RKO (cell line): Measurements from ENCODE around the gene SKAP1.

Experiments
- DNase-seq: peaks from one replicate; pipeline ENCODE4 v3.0.0-alpha.2; 2016; ENCODE audit warnings: low spot score

SKAP1 gene

GRCh38 chr17:48173191-48173984 is 256.6 kb downstream of the SKAP1 start:
- no peak for DNase-seq

DNA sequence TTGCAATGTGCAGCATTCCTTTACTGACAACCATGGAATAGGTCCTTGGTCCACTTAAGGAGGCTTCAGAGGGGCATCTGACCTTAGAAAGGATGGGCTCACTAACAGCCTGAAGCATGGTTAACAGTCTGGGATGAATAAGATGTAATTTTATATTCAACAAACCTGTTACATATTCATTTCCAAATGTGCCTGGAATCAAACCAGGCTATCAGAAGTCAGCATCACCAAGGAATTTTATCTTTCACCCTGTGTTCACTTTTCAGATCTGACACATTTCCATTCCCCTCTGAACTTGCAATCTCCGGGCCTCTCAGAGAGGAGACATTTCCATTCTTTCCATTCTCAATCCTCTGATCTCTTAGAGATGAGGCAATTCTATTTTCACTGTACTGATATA is 260.1 kb downstream of the SKAP1 start:
- DNase-seq: no peak

- no peak for DNase-seq
These were observed 266.2 kb downstream of the SKAP1 start for GRCh38 chr17:48163809-48164208.

DNA sequence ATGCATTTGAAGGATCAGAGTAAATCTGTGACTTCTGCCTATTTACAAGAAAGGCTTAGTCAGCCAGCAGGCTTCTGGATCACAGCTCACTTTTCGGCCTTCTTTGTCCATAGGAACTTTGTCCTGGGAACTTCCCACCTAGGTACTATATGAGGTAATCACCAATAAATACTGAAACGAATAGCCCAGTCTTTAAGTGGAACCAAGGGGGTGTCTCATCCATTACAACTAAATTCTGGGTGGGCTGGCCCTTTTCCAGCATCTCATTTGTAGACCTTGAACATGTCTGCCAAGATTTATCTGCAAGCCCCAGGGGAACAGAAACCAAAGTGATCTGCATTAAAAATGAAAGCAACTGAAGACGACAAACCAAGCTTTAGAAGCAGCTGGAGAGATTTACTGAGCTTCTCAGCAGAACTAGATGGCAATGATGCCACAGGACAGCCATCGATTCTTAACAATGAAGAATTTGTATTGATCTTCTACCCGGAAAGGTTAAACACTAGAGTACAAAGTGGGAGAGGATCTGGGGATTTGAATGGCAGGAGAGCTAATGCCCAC is 267.0 kb downstream of the SKAP1 start:
- no peak for DNase-seq

- no peak for DNase-seq
These were observed 267.6 kb downstream of the SKAP1 start for GRCh38 chr17:48162306-48162934.

GRCh38 chr17:48161127-48161905 is 268.7 kb downstream of the SKAP1 start:
- no peak for DNase-seq

DNA sequence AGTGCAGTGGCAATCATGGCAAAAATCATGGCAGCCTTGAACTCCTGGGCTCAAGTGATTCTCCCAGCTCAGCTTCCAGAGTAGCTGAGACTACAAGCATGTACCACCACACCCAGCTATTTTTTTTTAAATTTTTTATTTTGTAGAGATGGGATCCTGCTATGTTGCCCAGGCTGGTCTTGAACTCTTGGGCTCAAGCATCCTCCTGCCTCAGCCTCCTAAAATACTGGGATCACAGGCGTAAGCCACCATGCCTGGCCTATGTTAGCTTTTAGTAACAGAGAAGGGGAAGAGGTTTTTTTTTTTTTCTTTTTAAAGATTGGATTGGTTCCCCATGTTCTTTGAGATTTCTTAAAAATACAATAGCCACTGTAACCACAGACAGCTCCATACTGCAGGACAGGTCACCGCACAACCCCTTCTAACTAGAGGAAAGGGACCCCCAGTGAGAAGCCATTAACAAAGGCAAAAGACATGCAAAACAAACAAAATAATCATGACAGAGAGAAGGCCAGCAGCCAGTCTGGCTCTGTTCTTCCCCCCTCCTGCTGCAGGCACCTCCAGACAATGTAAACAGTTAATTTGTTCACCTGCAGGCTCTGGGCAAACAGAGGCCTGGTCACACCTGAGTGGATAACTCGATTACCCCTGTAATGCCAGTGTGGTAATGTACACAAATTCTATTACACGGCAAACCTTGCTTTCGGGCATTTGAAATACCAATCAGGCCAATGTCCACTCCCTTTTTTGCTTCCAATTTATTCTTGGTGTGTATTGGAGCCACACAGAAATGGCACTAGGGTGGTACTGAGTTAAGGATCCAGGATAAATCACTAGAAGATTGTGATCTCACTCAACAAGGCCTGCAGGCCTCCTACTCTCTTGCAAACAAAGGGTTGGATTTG is 269.6 kb downstream of the SKAP1 start:
- no peak for DNase-seq

DNA sequence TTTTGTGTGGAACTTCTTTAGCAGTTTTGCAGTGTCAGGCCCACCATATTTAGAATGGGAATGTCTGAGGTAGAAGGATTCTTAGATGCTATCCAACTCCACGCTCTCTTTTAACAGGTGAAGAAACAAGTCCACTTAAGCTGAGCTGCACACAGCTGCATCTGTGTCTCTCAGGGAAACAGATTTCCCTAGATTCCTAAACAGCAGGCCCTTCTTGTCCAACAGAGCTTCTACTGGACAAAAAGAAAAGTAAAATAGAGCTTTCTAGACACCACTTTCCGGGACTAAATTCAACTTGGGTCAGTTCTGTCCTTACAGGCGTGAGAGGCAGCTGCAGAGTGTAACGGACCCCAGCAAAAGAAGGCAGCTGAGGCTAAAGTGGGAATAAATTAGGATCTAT is 270.8 kb downstream of the SKAP1 start:
- no peak for DNase-seq

DNA sequence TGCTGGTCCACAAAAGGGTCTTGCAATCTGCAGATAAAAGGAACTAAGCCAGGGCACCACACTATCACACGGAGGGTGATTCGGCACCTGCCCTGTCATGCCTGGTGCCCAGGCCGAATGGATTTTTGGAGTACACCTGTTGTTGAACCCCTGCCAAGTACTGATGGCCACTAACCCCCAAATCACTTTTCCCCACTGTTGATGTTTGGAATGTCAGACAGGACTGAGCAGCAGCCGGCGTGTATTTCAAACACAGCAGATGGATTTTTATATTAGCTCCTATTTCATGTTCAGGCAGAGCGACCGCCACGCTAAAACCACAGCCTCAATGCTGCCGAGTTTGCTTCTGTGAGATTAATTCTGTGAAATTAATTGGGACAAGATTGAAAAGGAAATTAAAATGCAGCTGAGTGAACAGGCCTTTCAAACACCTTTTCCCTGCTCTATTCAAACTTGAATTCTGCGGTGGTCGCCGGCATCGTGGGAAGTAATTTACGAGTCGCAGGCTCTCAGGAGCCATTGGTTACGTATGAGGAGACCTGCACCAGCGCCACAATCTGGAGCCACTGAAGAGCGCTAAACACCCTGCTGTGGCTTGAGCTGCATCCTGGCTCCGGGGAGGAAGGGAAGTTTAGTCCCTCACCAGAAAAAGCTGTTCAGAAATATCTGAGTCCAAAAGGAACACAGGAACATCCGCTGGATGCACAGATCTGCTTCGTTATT is 274.0 kb downstream of the SKAP1 start:
- DNase-seq: no peak

DNA sequence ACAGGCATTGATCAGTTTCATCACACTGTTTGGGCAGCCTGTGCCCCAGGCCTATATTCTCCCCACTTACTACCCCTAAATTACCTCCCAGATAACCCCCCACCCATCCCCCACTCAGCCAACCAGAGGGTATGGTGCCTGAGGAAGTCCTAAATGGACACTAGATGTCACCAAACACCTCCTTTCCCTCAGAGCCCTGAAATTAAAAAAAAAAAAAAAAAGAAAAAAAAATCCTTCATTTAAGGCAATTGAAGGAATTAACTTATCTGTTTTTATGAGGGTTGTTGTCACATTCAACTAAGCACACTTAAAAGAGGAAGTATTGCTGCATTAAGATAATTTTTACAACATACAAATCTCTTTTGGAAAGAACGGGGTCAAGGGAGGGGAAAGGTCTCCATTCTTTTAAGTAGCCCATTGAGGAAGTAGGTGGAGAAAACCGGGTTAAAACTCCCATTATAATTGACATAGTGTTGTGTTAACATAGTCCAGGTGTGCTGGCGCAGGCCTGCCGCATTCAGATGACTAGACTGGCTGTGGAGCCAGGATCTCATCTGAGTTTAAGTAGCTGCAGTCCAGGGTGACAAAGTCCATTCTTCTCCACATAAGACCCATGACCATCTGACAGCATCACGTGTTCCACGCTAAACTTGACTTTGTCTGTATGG is 276.2 kb downstream of the SKAP1 start:
- peak; percentile 55 for DNase-seq

DNA sequence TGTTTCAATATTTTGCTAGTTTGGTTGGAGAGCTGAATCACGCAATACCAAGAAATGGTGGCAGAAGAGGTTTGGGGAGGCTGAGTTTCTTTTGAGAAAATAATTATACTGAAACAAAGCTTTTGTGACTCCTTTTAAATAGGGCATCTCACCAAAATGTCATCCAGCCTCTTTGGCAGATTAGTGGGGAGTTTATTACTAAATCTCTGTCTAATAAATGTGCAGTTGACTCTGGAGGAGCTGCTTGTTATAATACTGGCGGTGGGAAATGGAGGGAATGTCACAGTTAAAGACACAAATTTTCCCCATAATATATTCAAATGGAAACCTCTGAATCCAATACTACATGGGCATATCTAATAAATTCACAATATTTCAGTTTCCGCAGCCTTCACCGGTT is 277.7 kb downstream of the SKAP1 start:
- no peak for DNase-seq

GRCh38 chr17:48151220-48151619 is 278.8 kb downstream of the SKAP1 start:
- DNase-seq: no peak

- DNase-seq: no peak
These were observed 279.4 kb downstream of the SKAP1 start for GRCh38 chr17:48150597-48151001.

GRCh38 chr17:48149787-48150463 is 280.1 kb downstream of the SKAP1 start:
- DNase-seq: no peak

DNA sequence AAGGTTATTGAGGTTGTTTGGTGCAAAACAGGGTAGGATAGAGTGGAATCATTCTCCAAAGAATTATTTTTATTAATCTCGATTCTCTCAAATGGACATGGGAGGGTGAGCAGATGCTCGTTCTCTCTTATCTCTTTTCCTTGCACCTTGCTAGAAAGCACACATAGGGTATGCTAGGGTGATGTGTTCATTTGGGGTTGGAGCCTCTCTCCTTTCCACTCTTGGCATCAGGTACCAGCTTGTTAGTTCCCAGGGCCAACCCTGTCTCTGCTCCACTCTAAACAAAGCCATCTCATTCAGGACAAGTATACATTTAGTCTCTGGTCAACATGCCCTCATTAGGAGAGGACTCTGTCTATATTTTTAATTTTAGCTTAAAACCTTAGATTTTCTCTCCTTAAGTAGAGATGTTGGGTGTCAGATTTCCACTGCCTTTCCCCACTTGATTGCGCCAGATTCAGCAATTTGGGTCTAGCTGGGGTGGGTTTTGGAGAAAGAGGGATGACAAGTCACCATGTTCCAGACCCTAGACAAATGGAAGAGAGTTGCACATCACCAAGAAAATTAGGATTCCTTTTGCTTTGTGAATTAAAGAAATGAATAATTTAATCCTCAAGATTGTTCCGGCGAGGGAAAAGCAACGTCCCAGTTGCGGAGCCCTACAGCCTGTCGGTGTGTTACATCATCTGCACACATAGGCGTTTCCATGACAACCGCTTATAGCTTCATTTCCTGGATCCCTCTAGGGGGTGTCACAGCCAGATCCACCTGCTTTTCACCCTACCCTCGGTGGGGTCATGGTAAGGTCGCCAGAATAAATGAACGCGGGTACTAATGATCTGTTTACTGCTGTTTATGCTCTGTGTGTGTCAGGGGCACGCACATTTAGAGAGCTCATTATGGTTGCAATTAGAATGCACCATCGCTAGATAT is 280.9 kb downstream of the SKAP1 start:
- DNase-seq: no peak

DNA sequence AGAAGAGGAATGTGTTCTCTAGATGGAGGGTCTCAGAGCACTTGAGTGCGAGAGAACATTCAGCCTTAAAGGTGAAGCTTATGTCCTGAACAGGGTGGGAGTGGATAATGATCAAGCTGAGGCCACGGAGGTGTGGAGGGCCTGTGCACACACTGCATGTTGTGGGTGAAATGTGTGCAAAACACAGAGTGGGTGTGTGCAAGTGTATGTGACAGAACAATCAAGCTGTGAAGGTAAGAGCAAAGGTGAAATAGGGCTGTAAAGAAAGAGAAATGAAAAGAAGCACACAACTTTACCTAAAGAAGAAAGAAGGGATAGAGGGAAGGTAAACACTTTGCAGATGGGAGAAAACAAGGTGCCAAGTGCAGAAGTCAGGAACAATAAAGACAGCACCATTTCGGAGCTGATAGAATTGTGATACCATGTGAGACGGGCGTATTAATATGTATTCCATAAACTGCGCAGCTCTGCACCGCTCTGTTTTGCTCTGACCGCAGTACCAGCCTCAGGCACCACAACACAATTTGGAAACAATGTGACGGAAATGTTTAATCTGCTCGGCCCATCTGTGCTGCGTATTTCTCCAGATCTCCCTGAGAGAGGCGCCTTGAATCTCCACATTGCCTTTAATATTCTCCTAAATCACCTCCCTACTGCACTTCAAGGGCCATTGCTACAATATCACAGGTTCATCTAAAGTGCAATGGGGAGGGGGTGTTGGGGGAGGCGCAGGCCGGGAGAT is 281.8 kb downstream of the SKAP1 start:
- no peak for DNase-seq

DNA sequence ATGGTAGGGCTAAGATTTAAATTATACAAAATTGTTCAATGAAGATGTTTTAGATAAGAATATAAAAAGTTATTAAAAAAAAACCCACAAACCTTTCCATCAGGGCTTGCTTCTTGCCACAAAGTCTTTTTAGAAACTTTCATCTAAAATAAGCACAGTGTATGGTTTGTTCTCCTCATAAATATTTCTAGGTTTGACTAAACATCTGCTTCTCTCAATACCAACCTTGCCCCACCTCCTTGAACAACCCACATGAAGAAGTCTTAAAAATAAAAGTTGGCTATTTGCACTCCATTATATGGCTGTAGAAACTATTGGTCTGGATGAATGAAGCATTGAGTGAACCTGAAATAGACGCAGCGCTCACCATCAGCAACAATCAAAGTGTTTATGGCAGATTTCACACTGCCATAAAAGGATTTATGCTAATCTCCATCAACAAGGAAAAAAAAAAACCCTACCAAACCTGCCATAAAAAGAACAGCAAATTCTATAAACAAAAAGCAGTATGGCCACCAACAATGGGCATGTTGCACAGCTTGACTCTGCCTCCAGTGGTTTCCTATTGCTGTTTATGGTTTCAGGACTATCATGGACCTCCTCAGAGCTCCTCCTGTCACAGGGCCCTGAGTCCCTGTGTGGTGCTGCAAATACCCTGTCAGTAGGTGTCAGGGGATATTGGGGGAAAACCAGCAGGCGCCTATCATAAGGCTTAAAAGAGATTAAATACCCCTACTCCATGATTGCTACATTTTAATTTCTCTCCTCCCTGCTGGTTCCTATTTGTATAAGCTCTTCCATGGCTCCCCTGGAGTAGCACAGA is 284.8 kb downstream of the SKAP1 start:
- DNase-seq: no peak
